HEK293T (cell line): ENCODE results near the gene GTF3A.

Experiments
- CTCF ChIA-PET: fragments of 350-600 bp; formaldehyde crosslinking; extraction: SDS; loops from one replicate; lab custom pipeline; 2021; ENCODE audit warnings: antibody characterized with exemption, inconsistent platforms; lab: Yijun Ruan, JAX
- POLR2A ChIA-PET: fragments of 350-600 bp; formaldehyde crosslinking; extraction: SDS; loops from one replicate; lab custom pipeline; 2020; ENCODE audit warnings: antibody characterized with exemption, inconsistent platforms; lab: Yijun Ruan, JAX
- DNase-seq: peaks from one replicate; pipeline ENCODE4 v3.0.0; 2012; ENCODE audit warnings: mixed read lengths; ENCODE audit errors: extremely low spot score
- ARNT ChIP-seq: fragments of 450-650 bp; IDR thresholded peaks from 2 replicates; pipeline ENCODE4 v1.6.1; 2017; ENCODE audit warnings: mild to moderate bottlenecking
- BHLHE40 ChIP-seq: fragments of 450-650 bp; IDR thresholded peaks from 2 replicates; pipeline ENCODE4 v1.6.1; 2016; ENCODE audit warnings: mild to moderate bottlenecking, moderate library complexity, borderline replicate concordance
- CTBP1 ChIP-seq: fragments of 450-650 bp; IDR thresholded peaks from 2 replicates; pipeline ENCODE4 v1.6.1; 2016; ENCODE audit warnings: borderline replicate concordance
- ELF4 ChIP-seq: fragments of 450-650 bp; IDR thresholded peaks from 2 replicates; pipeline ENCODE4 v1.6.1; 2017; ENCODE audit warnings: antibody characterized with exemption
- FOXA1 ChIP-seq: fragments of 450-650 bp; IDR thresholded peaks from 2 replicates; pipeline ENCODE4 v1.6.1; 2016; ENCODE audit warnings: mild to moderate bottlenecking
- FOXK2 ChIP-seq: fragments of 450-650 bp; IDR thresholded peaks from 2 replicates; pipeline ENCODE4 v1.6.1; 2016; ENCODE audit warnings: mild to moderate bottlenecking
- FOXM1 ChIP-seq: fragments of 450-650 bp; IDR thresholded peaks from 2 replicates; pipeline ENCODE4 v1.6.1; 2017; ENCODE audit warnings: mild to moderate bottlenecking, borderline replicate concordance
- HDGF ChIP-seq: fragments of 450-650 bp; IDR thresholded peaks from 2 replicates; pipeline ENCODE4 v1.6.1; 2017; ENCODE audit warnings: antibody characterized with exemption, borderline replicate concordance
- L3MBTL2 ChIP-seq: fragments of 450-650 bp; conservative IDR thresholded peaks from 2 replicates; pipeline ENCODE4 v1.6.1; 2016; ENCODE audit warnings: mild to moderate bottlenecking
- LEF1 ChIP-seq: fragments of 450-650 bp; IDR thresholded peaks from 2 replicates; pipeline ENCODE4 v1.6.1; 2017; ENCODE audit warnings: mild to moderate bottlenecking, borderline replicate concordance
- NFRKB ChIP-seq: fragments of 450-650 bp; IDR thresholded peaks from 2 replicates; pipeline ENCODE4 v1.6.1; 2016; ENCODE audit warnings: mild to moderate bottlenecking, moderate library complexity
- SP1 ChIP-seq: fragments of 450-650 bp; IDR thresholded peaks from 2 replicates; pipeline ENCODE4 v1.6.1; 2017
- SUZ12 ChIP-seq: fragments of 450-650 bp; IDR thresholded peaks from 2 replicates; pipeline ENCODE4 v1.6.1; 2016; ENCODE audit warnings: mild to moderate bottlenecking
- TARDBP ChIP-seq: fragments of 450-650 bp; IDR thresholded peaks from 2 replicates; pipeline ENCODE4 v1.6.1; 2016
- ZNF384 ChIP-seq: fragments of 450-650 bp; IDR thresholded peaks from 2 replicates; pipeline ENCODE4 v1.6.1; 2016
- TF ChIP-seq, protein P1 (sequence below): fragments of 450-650 bp; IDR thresholded peaks from 2 replicates; pipeline ENCODE4 v1.6.1; 2016

The GTF3A gene

DNA sequence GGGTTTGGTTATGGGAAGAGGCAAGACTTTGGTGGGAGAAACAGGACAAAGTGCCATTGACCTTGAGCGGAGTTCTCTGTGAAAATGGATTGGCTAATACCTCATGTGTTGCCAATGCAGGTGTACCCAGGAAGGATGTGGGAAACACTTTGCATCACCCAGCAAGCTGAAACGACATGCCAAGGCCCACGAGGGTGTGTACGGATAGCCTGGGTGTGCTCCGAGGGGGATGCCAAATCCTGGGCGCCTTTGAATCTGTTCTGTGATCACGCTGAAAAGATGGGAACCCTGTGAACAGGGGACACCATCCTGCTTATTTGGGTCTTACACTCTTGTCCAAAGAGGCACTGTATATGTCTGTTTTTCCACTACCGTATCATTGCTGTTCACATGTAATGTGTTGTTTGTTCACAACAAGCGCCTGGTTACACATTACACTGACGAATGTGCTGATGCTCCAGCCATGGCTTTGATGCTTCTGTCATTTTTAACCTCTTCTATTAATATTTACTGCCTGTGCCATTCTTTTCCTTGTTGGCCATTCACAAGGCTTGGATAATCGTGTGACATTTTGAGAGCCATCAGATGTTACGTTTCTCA, 8.3 kb downstream of the GTF3A start:
- no peak for DNase-seq
- TF ChIP-seq LEF1, result no peak
- no peak for TF ChIP-seq SUZ12
- no peak for TF ChIP-seq HDGF
- TF ChIP-seq, protein P1, sequence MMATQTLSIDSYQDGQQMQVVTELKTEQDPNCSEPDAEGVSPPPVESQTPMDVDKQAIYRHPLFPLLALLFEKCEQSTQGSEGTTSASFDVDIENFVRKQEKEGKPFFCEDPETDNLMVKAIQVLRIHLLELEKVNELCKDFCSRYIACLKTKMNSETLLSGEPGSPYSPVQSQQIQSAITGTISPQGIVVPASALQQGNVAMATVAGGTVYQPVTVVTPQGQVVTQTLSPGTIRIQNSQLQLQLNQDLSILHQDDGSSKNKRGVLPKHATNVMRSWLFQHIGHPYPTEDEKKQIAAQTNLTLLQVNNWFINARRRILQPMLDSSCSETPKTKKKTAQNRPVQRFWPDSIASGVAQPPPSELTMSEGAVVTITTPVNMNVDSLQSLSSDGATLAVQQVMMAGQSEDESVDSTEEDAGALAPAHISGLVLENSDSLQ, result no peak
- no peak for TF ChIP-seq BHLHE40
- TF ChIP-seq ZNF384, result no peak
- no peak for TF ChIP-seq ARNT
- no peak for TF ChIP-seq FOXK2
- no peak for TF ChIP-seq CTBP1
- TF ChIP-seq FOXM1, result no peak
- TF ChIP-seq ELF4, result no peak
- TF ChIP-seq SP1, result no peak
- TF ChIP-seq L3MBTL2, result no peak
- TF ChIP-seq NFRKB, result no peak
- CTCF ChIA-PET, result interaction anchor here (0.7 kb wide), 1 partner anchor 378 kb away, joined by 3 read pairs; no protein-coding TSS in a partner anchor
- POLR2A ChIA-PET, result no interaction called here

DNA sequence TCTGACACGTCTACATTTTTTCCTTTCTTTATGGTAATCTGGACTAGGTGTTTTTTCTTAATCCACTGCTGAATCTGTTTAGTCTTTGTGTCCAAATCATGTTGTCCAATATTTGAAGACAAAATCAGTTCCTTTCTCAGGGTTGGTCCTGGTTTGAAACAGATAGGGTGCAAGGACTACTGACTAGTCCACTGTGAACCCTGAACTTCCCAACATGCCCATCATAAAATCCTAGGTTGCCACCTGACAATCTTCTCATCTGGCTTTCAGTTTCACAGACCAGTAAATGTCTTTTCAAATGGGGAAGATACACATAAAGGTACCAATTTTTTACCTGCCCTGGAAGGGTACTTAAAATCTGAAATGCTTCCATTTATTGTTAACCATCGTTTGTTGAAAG, 12.7 kb downstream of the GTF3A start:
- CTCF ChIA-PET, result no interaction called here
- POLR2A ChIA-PET, result no interaction called here
- TF ChIP-seq L3MBTL2 (no peak), NFRKB (no peak), CTBP1 (no peak), FOXA1 (no peak), BHLHE40 (no peak), TARDBP (no peak), ARNT (no peak), ELF4 (no peak), LEF1 (no peak), SP1 (no peak), FOXK2 (no peak), HDGF (no peak), ZNF384 (no peak), SUZ12 (no peak), FOXM1 (no peak)
- TF ChIP-seq, protein P1, result no peak
- DNase-seq, result no peak

DNA sequence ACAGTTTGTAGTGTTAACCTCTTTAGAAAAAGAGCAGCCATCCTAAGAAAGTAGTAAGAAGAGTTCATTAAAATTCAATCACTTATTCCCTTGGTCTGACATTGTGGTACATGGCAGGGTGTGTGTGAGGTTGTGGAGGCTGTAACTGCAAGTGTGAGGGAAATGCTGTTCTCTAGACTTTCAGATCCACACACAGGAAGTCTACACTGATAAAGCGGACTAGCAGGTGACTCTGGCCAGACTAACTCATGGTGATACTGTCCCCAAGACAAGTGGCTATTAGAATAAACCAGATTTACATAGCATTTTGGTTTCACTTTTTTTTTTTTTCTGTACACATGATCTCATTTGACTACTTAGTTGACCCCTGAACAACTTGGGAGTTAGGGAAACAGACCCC, 16.0 kb downstream of the GTF3A start:
- TF ChIP-seq BHLHE40 (no peak), FOXK2 (no peak), FOXM1 (no peak), NFRKB (no peak), TARDBP (no peak), ELF4 (no peak), L3MBTL2 (no peak)
- no peak for DNase-seq
- ChIA-PET POLR2A (no interaction called here), CTCF (no interaction called here)

DNA sequence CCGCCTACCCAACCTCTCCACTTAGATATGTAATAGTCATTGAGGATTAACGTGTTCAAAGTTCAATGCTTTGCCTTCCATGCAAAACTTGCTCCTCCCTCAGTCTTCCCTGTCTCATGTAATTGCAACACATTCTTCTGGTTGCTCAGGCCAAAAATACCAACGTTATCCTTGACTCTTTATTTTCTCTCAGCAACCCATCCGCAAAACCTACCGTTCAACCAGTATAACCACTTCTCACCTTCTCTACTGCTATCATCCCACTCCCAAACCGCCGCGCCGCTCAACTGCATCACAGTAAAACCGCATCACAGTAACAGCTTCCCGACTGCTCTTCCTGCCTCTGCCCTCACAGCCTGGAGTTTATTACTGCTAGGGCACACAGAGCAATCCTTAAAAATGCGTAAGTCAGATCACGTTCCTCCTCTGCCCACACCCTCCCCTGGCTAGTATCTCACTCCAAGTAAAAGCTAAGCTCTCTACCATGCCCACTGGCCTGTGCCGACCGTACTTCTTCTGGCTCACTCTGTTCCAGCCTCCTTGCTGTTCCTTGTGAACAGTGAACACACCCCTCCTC, 17.7 kb downstream of the GTF3A start:
- DNase-seq, result no peak
- POLR2A ChIA-PET, result no interaction called here
- CTCF ChIA-PET, result interaction anchor here (1.1 kb wide), 1 partner anchor 16 kb away, joined by 3 read pairs; no protein-coding TSS in a partner anchor
- TF ChIP-seq LEF1, result no peak
- TF ChIP-seq ELF4, result no peak
- TF ChIP-seq ARNT, result no peak
- TF ChIP-seq SUZ12, result no peak
- no peak for TF ChIP-seq BHLHE40
- TF ChIP-seq L3MBTL2, result no peak
- no peak for TF ChIP-seq NFRKB
- TF ChIP-seq CTBP1, result no peak
- TF ChIP-seq FOXK2, result no peak
- no peak for TF ChIP-seq FOXA1
- no peak for TF ChIP-seq TARDBP
- no peak for TF ChIP-seq HDGF
- no peak for TF ChIP-seq ZNF384
- TF ChIP-seq, protein P1, result no peak
- TF ChIP-seq FOXM1, result no peak
- no peak for TF ChIP-seq SP1

DNA sequence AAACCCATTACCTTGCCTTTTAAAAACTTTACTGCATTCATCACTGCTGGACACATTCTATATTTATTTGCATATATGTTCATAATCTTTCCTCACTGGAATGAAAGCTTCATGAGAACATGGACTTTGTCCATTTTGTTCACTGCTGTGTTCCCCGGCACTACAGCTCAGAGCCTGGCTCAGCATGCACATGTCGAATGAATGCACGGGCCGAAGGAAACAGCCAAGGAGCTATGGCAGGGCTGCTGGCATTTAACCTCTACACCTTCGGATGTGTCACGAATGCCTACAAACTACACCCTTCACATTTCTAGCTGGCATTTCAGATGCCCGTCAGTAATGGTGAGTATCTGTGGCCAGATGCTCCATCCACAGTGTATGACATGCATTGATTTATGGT, 18.4 kb downstream of the GTF3A start:
- no peak for DNase-seq
- ChIA-PET CTCF (interaction anchor here (1.1 kb wide), 1 partner anchor 17 kb away, joined by 3 read pairs; no protein-coding TSS in a partner anchor), POLR2A (interaction anchor here (1.5 kb wide), 1 partner anchor 18 kb away, joined by 3 read pairs; the partner anchor contains the start of gene GTF3A)
- TF ChIP-seq HDGF, result no peak
- TF ChIP-seq, protein P1, result peak; percentile 62
